GM12873 (cell line): Measurements from ENCODE around the gene LYST.

Experiments used
- TF ChIP-seq, protein P1 (sequence below): IDR thresholded peaks from 2 replicates; pipeline ENCODE4 v1.5.1; 2012; ENCODE audit warnings: low read depth, mild to moderate bottlenecking, moderate library complexity, low read length, control low read depth; ENCODE audit not compliant: insufficient read depth; ENCODE audit errors: missing control alignments

LYST gene, protein sequence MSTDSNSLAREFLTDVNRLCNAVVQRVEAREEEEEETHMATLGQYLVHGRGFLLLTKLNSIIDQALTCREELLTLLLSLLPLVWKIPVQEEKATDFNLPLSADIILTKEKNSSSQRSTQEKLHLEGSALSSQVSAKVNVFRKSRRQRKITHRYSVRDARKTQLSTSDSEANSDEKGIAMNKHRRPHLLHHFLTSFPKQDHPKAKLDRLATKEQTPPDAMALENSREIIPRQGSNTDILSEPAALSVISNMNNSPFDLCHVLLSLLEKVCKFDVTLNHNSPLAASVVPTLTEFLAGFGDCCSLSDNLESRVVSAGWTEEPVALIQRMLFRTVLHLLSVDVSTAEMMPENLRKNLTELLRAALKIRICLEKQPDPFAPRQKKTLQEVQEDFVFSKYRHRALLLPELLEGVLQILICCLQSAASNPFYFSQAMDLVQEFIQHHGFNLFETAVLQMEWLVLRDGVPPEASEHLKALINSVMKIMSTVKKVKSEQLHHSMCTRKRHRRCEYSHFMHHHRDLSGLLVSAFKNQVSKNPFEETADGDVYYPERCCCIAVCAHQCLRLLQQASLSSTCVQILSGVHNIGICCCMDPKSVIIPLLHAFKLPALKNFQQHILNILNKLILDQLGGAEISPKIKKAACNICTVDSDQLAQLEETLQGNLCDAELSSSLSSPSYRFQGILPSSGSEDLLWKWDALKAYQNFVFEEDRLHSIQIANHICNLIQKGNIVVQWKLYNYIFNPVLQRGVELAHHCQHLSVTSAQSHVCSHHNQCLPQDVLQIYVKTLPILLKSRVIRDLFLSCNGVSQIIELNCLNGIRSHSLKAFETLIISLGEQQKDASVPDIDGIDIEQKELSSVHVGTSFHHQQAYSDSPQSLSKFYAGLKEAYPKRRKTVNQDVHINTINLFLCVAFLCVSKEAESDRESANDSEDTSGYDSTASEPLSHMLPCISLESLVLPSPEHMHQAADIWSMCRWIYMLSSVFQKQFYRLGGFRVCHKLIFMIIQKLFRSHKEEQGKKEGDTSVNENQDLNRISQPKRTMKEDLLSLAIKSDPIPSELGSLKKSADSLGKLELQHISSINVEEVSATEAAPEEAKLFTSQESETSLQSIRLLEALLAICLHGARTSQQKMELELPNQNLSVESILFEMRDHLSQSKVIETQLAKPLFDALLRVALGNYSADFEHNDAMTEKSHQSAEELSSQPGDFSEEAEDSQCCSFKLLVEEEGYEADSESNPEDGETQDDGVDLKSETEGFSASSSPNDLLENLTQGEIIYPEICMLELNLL (N-terminal part only)

DNA sequence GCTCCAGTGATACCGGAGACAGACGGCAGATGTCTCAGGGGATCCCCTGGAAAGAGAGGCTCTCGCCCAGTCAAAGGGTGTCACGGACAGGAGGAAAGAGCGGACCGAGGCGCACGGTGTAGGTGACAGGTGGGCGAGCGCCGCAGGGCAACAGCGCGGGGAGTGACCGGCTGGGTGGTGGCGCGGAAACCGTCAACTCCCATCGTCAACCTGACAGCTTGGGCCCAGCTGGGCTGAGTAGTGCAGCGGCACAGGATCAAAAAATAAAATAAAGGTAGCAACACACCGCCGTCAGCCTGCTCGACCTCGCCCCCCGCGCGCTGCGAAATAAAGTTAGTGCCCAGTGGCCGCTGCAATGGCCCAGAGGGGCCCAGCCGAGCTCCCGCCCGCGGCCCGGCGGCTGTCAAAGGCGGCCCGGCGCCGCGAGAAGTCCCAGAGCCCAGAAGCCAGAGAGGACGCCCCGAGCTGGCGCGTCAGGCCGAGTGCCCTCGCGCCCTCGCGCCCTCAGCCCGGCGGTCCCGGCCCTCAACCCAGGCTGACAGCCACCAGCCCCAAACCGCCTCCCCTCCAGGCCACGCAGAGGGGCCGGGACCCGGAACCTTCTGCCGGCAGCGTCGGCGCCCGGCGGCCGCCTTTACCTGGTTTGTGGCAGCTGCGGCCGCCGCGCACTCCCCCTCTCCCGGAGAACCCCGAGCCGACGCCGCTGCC, at the start of gene LYST:
LYST (minus strand) TSS at position 702 of the 708 bp plus-strand sequence. CDS start 36,489 bp downstream, outside the sequence.
- TF ChIP-seq, protein P1, sequence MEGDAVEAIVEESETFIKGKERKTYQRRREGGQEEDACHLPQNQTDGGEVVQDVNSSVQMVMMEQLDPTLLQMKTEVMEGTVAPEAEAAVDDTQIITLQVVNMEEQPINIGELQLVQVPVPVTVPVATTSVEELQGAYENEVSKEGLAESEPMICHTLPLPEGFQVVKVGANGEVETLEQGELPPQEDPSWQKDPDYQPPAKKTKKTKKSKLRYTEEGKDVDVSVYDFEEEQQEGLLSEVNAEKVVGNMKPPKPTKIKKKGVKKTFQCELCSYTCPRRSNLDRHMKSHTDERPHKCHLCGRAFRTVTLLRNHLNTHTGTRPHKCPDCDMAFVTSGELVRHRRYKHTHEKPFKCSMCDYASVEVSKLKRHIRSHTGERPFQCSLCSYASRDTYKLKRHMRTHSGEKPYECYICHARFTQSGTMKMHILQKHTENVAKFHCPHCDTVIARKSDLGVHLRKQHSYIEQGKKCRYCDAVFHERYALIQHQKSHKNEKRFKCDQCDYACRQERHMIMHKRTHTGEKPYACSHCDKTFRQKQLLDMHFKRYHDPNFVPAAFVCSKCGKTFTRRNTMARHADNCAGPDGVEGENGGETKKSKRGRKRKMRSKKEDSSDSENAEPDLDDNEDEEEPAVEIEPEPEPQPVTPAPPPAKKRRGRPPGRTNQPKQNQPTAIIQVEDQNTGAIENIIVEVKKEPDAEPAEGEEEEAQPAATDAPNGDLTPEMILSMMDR = peak; percentile 58

DNA sequence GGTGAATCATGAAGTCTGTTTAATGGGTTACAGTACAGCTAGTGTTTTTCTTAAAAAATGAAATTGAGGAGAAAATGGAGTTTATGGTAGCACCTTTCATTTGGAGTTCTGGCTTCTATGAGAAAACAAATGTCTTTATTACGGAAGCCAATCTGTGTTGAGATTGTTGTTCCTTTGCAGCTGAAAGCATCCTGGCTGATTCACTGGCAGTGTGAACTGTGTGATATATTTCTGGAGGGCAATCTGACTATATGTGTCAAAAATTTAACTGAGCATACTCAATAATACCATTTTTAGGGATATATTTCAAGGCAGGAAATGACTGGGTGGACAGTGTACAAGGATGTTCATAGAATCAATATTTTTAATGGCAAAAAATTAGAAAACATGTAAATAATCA, 46.6 kb upstream of the LYST start:
- TF ChIP-seq, protein P1 = no peak

DNA sequence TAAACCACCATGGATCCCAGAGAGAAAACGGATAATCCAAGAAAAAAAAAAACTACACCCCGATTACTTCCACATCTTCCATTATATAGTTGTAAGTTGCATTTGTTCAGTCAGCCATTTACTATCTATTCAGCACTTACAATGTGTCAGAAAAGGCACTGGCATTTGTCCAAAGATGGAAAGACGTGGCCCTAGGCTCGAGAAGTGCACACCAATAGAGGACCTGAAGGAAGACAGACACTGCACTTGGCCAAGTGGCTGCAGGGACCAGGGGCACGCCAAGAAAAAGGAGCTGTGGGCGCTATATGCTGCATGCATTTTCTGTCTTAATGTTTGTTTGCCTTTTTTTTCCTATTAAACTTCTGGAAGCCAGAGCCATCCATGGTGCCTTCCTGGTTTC, 45.2 kb upstream of the LYST start:
- TF ChIP-seq, protein P1 = no peak

DNA sequence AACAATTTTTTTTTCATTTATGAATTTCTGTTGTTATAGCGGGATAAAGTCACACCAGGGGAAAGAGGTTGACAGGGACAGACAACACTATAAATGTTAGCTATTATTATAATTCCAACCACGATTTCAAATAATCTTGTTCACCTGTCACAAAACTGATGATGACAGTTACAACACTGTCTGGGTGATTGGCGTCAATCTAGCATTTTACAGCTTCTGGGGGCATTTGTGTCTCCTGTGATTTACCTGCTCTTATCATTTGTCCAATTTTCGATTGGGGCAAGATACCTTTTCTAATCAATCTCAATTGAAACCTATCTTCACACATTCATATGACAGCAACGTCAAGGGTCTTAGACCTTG, 44.6 kb upstream of the LYST start:
- TF ChIP-seq, protein P1 = no peak

DNA sequence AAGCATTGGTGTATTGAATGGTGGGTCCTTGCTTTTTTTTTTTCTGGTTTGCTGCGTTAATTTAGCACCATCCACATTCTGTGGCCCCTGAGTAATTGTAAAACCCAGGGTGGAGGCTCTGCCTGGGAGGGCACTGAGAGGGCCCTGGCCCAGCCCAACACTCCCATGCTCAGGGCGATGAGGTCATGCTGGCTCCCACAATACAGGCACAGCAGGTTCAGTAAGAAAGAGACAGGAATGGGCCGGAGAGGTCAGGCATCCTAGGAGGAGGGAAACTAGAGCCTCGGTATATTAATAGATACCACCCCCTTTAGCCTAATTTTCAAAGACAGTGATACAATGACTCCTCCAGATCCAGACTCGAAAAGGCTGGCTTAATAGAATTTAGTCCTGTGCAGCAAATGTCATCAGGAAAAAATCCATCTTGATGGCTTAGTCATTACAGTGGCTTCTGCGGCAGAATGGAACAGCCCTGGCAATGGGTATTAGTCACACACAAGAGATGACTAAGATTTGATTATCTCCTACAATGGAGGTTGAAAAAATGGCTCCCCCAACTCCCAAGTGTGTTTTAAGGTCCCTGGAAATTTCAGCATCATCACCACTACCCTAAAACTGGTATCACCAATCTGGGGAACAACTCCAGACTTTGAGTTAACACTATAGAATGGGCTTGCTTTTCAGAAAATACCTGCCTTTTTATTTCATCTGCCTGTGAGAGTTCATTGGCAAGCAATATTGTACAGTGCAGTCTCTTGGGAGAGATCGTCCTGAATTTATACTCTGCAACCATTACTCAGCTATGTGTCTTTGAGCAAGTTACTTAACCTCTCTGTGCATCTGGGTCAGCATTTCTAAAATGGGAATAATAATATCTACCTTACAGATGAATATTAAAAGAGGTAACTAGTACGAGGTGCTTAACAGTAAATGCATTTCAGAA, 43.9 kb upstream of the LYST start:
- TF ChIP-seq, protein P1 = no peak
